H9 (cell line): ENCODE measurements around the gene ANP32E. TPM values are rescaled to one million over a fixed set of nuclear protein-coding genes. Genes with fewer than 3 reads are reported as not detected.

Experiments
- DNase-seq: peaks from one replicate; pipeline ENCODE4 v3.0.0-alpha.2; 2017
- H2AFZ ChIP-seq: one replicate; pipeline ENCODE4 v1.6.1; 2013; ENCODE audit warnings: mild to moderate bottlenecking, low read length, control low read depth, moderate library complexity
- H2AK5ac ChIP-seq: 2 replicates; pipeline ENCODE4 v1.6.1; 2013; ENCODE audit warnings: low read length, control low read depth, mixed read lengths; ENCODE audit not compliant: insufficient read length
- H2BK120ac ChIP-seq: one replicate; pipeline ENCODE4 v1.6.1; 2013; ENCODE audit warnings: low read depth, mild to moderate bottlenecking, low read length, control low read depth, inconsistent platforms; ENCODE audit not compliant: poor library complexity, severe bottlenecking
- H2BK12ac ChIP-seq: 2 replicates; pipeline ENCODE4 v1.6.1; 2013; ENCODE audit warnings: low read length, control low read depth, mixed read lengths, low read depth; ENCODE audit not compliant: insufficient read length
- H2BK15ac ChIP-seq: 2 replicates; pipeline ENCODE4 v1.6.1; 2013; ENCODE audit warnings: low read depth, low read length, control low read depth
- H2BK20ac ChIP-seq: one replicate; pipeline ENCODE4 v1.6.1; 2013; ENCODE audit warnings: low read depth, mild to moderate bottlenecking, low read length, control low read depth, inconsistent platforms; ENCODE audit not compliant: poor library complexity, severe bottlenecking
- H2BK5ac ChIP-seq: 2 replicates; pipeline ENCODE4 v1.6.1; 2013; ENCODE audit warnings: low read length, control low read depth, mixed read lengths; ENCODE audit not compliant: insufficient read length
- H3K14ac ChIP-seq: 2 replicates; pipeline ENCODE4 v1.6.1; 2013; ENCODE audit warnings: low read length, control low read depth; ENCODE audit not compliant: insufficient read depth
- H3K18ac ChIP-seq: 2 replicates; pipeline ENCODE4 v1.6.1; 2013; ENCODE audit warnings: low read depth, mild to moderate bottlenecking, mixed read lengths, low read length, control low read depth; ENCODE audit not compliant: insufficient read length
- H3K23ac ChIP-seq: 2 replicates; pipeline ENCODE4 v1.6.1; 2013; ENCODE audit warnings: low read length, control low read depth, mixed read lengths, low read depth; ENCODE audit not compliant: insufficient read length
- H3K23me2 ChIP-seq: 2 replicates; pipeline ENCODE4 v1.6.1; 2013; ENCODE audit warnings: low read depth, mild to moderate bottlenecking, mixed read lengths, low read length, control low read depth; ENCODE audit not compliant: insufficient read length, poor library complexity, severe bottlenecking
- H3K27ac ChIP-seq: 2 replicates; pipeline ENCODE4 v1.5.1; 2013; ENCODE audit warnings: low read length, control low read depth, mixed read lengths, low read depth; ENCODE audit not compliant: insufficient read length
- H3K27me3 ChIP-seq: 2 replicates; pipeline ENCODE4 v1.6.1; 2013; ENCODE audit warnings: low read length, control low read depth, inconsistent platforms; ENCODE audit not compliant: insufficient read depth
- H3K4ac ChIP-seq: 2 replicates; pipeline ENCODE4 v1.6.1; 2013; ENCODE audit warnings: low read depth, mild to moderate bottlenecking, control low read depth, inconsistent platforms, low read length, moderate library complexity
- H3K4me1 ChIP-seq: 2 replicates; pipeline ENCODE4 v1.6.1; 2013; ENCODE audit warnings: low read length, control low read depth, inconsistent platforms; ENCODE audit not compliant: insufficient read depth
- H3K4me2 ChIP-seq: 2 replicates; pipeline ENCODE4 v1.6.1; 2013; ENCODE audit warnings: low read length, control low read depth, mixed read lengths; ENCODE audit not compliant: insufficient read length, insufficient read depth
- H3K56ac ChIP-seq: 2 replicates; pipeline ENCODE4 v1.6.1; 2013; ENCODE audit warnings: low read depth, mild to moderate bottlenecking, mixed read lengths, low read length, control low read depth; ENCODE audit not compliant: insufficient read length
- H3K79me1 ChIP-seq: 2 replicates; pipeline ENCODE4 v1.6.1; 2013; ENCODE audit warnings: low read depth, mild to moderate bottlenecking, moderate library complexity, low read length, control low read depth, inconsistent platforms; ENCODE audit not compliant: insufficient read depth, poor library complexity, severe bottlenecking
- H3K79me2 ChIP-seq: 2 replicates; pipeline ENCODE4 v1.6.1; 2013; ENCODE audit warnings: low read length, control low read depth, inconsistent platforms; ENCODE audit not compliant: insufficient read depth
- H3K9ac ChIP-seq: 2 replicates; pipeline ENCODE4 v1.6.1; 2013; ENCODE audit warnings: low read length, control low read depth, mixed read lengths; ENCODE audit not compliant: insufficient read length; ENCODE audit errors: extremely low read depth
- H3K9me3 ChIP-seq: one replicate; pipeline ENCODE4 v1.6.1; 2013; ENCODE audit warnings: low read depth, low read length, inconsistent platforms; ENCODE audit not compliant: control insufficient read depth
- H3T11ph ChIP-seq: one replicate; pipeline ENCODE4 v1.6.1; 2013; ENCODE audit warnings: mild to moderate bottlenecking, low read length, control low read depth, inconsistent platforms
- H4K20me1 ChIP-seq: one replicate; pipeline ENCODE4 v1.6.1; 2013; ENCODE audit not compliant: control insufficient read depth, insufficient read length, insufficient read depth
- H4K5ac ChIP-seq: 2 replicates; pipeline ENCODE4 v1.6.1; 2013; ENCODE audit warnings: low read depth, mild to moderate bottlenecking, mixed read lengths, low read length, control low read depth; ENCODE audit not compliant: insufficient read length
- H4K8ac ChIP-seq: replicated peaks from 2 replicates; pipeline ENCODE4 v1.6.1; 2013; ENCODE audit warnings: low read length, control low read depth, mixed read lengths, low read depth; ENCODE audit not compliant: insufficient read length
- H4K91ac ChIP-seq: 2 replicates; pipeline ENCODE4 v1.6.1; 2013; ENCODE audit warnings: low read depth, mild to moderate bottlenecking, moderate library complexity, mixed read lengths, low read length, control low read depth; ENCODE audit not compliant: insufficient read length
- H3K27ac Mint-ChIP-seq, 3 experiments: 2 replicates in 2 of 3; 3 replicates in 1 of 3; pipeline ENCODE4 v1.8.0; 2020 to 2021; ENCODE audit warnings: mixed read lengths in 3 of 3, mild to moderate bottlenecking in 1 of 3, moderate library complexity in 1 of 3
- H3K27me3 Mint-ChIP-seq: 2 replicates; pipeline ENCODE4 v1.8.0; 2021; ENCODE audit warnings: low read depth, mild to moderate bottlenecking, moderate library complexity, mixed read lengths
- H3K36me3 Mint-ChIP-seq, 3 experiments: 2 replicates in 2 of 3; 3 replicates in 1 of 3; pipeline ENCODE4 v1.8.0; 2020 to 2021; ENCODE audit warnings: low read depth in 3 of 3, mixed read lengths in 3 of 3; ENCODE audit not compliant: insufficient read depth in 1 of 3
- H3K4me1 Mint-ChIP-seq, 2 experiments: 2 replicates each; pipeline ENCODE4 v1.8.0; 2020; ENCODE audit warnings: mixed read lengths in 2 of 2
- H3K4me3 Mint-ChIP-seq, 2 experiments: 2 replicates in 1 of 2; 3 replicates in 1 of 2; pipeline ENCODE4 v1.8.0; 2020 to 2021; ENCODE audit warnings: mild to moderate bottlenecking in 2 of 2, mixed read lengths in 2 of 2, moderate library complexity in 1 of 2
- H3K9me3 Mint-ChIP-seq, 2 experiments: 2 replicates in 1 of 2; 3 replicates in 1 of 2; pipeline ENCODE4 v1.8.0; 2020; ENCODE audit warnings: mild to moderate bottlenecking in 2 of 2, mixed read lengths in 2 of 2, moderate library complexity in 1 of 2
- CTCF ChIP-seq: fragments of 200-600 bp; sonication (generic); conservative IDR thresholded peaks from 3 replicates; pipeline ENCODE4 v1.8.0; 2021; ENCODE audit warnings: antibody characterized with exemption, mild to moderate bottlenecking
- WGBS: extraction: QIAGEN DNeasy Blood & Tissue Kit; methylation state at CpG from one replicate; pipeline ENCODE4 v1.1.7; 2013; ENCODE audit warnings: missing lambda C conversion rate, low lambda C conversion rate, mixed read lengths; ENCODE audit not compliant: insufficient read length; ENCODE audit errors: extremely low coverage; 5-methylcytosine and 5-hydroxymethylcytosine counted together
- total RNA-seq: library from RNA; stranded (reverse); gene quantifications from 2 replicates; pipeline ENCODE4 v1.2.1, GENCODE V29; 2021

Gene ANP32E
- total RNA-seq, 1 experiment from 2014 or later, result 106 TPM

DNA sequence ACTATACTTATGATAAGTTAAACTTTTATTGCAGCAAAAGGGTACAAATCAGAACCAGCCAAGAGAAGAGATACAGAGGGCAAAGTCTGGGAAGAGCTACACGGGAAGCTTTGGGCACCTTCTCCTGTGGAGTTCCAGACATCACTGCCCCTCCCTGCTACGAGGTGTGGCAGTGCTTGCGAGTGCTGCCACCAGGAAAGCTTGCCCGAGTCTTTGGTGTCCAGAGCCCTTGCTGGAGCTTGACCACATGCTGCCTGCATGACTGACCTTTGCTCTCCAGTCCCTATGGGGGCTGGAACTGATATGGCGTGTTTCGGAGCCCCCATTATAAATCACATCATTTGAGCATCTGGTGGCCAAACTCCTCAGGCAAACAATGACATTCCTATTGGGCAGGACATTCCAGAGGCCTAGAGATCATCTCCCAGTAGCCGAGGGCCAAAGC is 62.7 kb downstream of the ANP32E start:
- no peak overlapping the region; a peak in 2 of 7 replicates for H3K27ac Mint-ChIP-seq
- no CpG with 5 or more reads among the region's 7 CpGs for WGBS
- H3K56ac ChIP-seq, result no peak overlapping the region
- no peak overlapping the region for H3K4ac ChIP-seq
- H3K27ac ChIP-seq, result no peak overlapping the region
- no peaks in the 10 kb centered on the region; the same call in 1 of the 2 replicates for H3K27me3 Mint-ChIP-seq
- no peak for TF ChIP-seq CTCF
- no peak overlapping the region for H3K4me3 Mint-ChIP-seq
- H2BK5ac ChIP-seq, result no peak overlapping the region
- H3K18ac ChIP-seq, result no peak overlapping the region
- no peaks in the 10 kb centered on the region for H3K4me1 ChIP-seq
- no peak overlapping the region for H4K91ac ChIP-seq
- no peaks in the 10 kb centered on the region for H3K9me3 Mint-ChIP-seq
- H4K20me1 ChIP-seq, result no peaks in the 10 kb centered on the region
- H4K8ac ChIP-seq, result no peak overlapping the region
- H3K79me2 ChIP-seq, result no peaks in the 10 kb centered on the region
- no peak overlapping the region for H2BK20ac ChIP-seq
- DNase-seq, result no peak
- H2BK15ac ChIP-seq, result no peak overlapping the region
- no peaks in the 10 kb centered on the region for H3K27me3 ChIP-seq
- H2AFZ ChIP-seq, result no peak overlapping the region
- H2BK12ac ChIP-seq, result no peak overlapping the region
- H3K4me2 ChIP-seq, result no peak overlapping the region
- no peak overlapping the region for H3K23ac ChIP-seq
- no peak overlapping the region for H3T11ph ChIP-seq
- H3K9me3 ChIP-seq, result no peaks in the 10 kb centered on the region
- H3K36me3 Mint-ChIP-seq, result no peaks in the 10 kb centered on the region
- H3K14ac ChIP-seq, result no peak overlapping the region
- no peaks in the 10 kb centered on the region for H3K4me1 Mint-ChIP-seq
- H3K79me1 ChIP-seq, result no peaks in the 10 kb centered on the region
- H3K9ac ChIP-seq, result no peak overlapping the region
- no peak overlapping the region for H2BK120ac ChIP-seq
- no peak overlapping the region for H2AK5ac ChIP-seq
- H4K5ac ChIP-seq, result no peak overlapping the region
- H3K23me2 ChIP-seq, result no peaks in the 10 kb centered on the region
